SK-N-SH (cell line): ENCODE results near the gene VIPR2.

ENCODE experiments used
- FOXM1 ChIP-seq: IDR thresholded peaks from 2 replicates; pipeline ENCODE4 v1.4.0; 2012; ENCODE audit warnings: low read depth, mild to moderate bottlenecking
- MEF2A ChIP-seq: IDR thresholded peaks from 2 replicates; pipeline ENCODE4 v1.4.0; 2012; ENCODE audit warnings: low read depth, borderline replicate concordance
- SMC3 ChIP-seq: IDR thresholded peaks from 2 replicates; pipeline ENCODE4 v1.6.1; 2012; ENCODE audit warnings: low read depth, low read length, improper control_type of control experiment
- TCF12 ChIP-seq: IDR thresholded peaks from 2 replicates; pipeline ENCODE4 v1.4.0; 2012

GRCh38 chr7:159118623-159119022 lies 26.0 kb downstream of the VIPR2 start:
- TF ChIP-seq SMC3: no peak
- TF ChIP-seq TCF12: no peak
- TF ChIP-seq MEF2A: no peak
- no peak for TF ChIP-seq FOXM1
